Measurements from ENCODE around the gene WAPL.
"Not testable (repeated sequence)": the region's sequence is repeated elsewhere in the genome, so short reads cannot be mapped to it uniquely, and the experiment has no call there.

Gene WAPL

GRCh38 chr10:86525713-86526112 is 4.1 kb upstream of the WAPL start:
- not testable (repeated sequence) for DNase-seq (ENCODE audit: low read depth, low spot score)

GRCh38 chr10:86524225-86524962 is 2.8 kb upstream of the WAPL start:
- DNase-seq (ENCODE audit: low read depth, low spot score), result no peak

DNA sequence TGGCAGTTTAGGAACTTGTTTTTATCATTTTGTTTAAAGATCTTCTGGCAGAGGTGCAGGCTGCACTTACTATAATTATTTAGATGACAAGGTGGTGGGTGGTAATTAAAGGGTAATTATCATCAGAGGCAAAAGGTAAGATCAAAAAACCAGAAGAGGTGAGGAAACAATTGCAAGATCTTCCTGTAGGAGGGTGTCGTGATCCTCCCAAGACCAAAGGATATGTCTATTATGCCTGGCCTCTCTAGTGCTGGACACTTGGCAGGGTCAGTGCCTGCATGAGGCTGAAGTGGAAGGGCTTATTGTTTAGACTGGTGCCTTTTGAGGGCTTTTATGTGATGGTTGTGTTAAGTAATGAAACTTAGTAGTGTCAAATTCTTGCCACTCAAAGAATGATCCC is 1.8 kb upstream of the WAPL start:
- no peak for DNase-seq (ENCODE audit: low read depth, low spot score)

GRCh38 chr10:86522510-86522855 is 891 bp upstream of the WAPL start:
- no peak for DNase-seq (ENCODE audit: low read depth, low spot score)

DNA sequence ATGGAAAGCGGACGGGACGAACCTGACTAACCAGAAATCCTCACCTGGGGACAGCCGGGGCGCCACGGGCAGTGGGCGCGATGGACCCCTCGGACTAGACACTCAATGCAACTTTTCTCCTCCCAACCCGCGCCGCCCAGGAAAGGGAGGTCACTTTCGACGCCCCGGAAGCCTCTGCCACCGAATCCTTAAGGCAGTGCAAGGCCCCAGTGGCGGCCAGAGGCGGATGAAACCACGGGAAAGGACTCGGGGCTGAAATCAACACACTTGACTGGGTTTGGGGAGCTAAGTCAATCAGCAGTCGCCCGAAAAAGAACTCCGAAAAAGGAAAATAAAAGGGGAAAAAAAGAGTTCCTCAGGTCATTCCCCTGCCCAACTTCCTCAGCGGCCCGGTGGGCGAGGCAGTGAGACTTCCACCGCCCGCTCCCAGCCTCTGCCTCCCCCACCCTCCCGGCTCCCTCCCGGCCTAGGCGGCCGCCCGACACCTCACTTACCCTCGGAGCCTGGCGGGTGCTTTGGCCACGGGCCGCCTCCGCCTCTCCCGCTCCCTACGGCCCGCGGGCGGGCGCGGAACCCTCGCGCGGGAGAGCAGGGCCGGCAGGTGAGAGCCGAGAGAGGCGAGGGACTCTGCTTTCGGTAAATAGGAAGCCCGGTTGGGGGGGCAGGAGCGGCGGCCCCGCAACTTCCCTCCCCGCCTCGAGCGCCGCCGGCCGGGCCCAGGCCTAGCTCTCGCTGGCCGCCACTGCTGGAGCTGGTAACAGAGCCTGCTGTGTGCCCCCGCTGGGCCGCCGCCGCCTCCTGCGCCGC is 518 bp downstream of the WAPL start:
- DNase-seq (ENCODE audit: low read depth, low spot score), result no peak

DNA sequence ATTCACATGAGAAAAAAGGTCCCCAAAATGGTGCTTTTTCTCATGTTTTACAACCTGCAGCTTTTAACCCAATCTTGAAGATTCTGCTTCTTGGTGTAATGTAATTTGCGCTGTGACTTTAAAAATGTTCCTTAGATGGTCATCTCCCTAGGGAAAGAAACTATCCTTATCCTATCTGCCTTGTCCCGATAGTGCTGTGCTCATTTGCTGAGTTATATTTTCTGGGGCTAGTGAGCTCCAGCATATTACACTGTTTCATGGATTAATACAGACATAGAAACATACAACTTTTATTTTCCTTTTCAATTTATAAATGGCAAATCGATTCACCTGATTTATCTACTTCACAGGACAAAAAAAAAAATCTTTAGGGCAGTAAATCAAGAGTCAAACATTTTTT is 2.8 kb downstream of the WAPL start:
- no peak for DNase-seq (ENCODE audit: low read depth, low spot score)

DNA sequence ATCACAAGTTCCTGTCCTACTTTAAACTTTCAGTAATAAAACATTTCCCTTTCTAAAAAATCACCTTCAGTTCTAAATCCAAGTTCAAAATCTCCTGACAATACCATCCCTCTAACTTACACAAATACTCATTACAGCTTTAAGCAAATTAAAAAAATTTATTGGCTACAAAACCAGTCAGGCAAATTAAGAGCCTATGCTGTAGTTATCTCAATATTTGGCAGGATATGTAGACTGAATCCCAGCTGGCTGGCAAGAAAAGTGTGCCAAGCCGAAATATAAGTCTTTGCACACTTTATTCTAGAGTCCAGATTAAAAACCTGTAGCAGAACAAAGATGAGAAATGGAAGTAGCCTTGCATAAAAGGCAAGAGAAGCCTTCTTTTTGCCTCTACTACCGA is 9.5 kb downstream of the WAPL start:
- no peak for DNase-seq (ENCODE audit: low read depth, low spot score)

GRCh38 chr10:86511027-86511865 is 10.3 kb downstream of the WAPL start:
- no peak for DNase-seq (ENCODE audit: low read depth, low spot score)

GRCh38 chr10:86509145-86509544 is 12.4 kb downstream of the WAPL start:
- no peak for DNase-seq (ENCODE audit: low read depth, low spot score)

GRCh38 chr10:86508217-86508616 is 13.4 kb downstream of the WAPL start:
- no peak for DNase-seq (ENCODE audit: low read depth, low spot score)

DNA sequence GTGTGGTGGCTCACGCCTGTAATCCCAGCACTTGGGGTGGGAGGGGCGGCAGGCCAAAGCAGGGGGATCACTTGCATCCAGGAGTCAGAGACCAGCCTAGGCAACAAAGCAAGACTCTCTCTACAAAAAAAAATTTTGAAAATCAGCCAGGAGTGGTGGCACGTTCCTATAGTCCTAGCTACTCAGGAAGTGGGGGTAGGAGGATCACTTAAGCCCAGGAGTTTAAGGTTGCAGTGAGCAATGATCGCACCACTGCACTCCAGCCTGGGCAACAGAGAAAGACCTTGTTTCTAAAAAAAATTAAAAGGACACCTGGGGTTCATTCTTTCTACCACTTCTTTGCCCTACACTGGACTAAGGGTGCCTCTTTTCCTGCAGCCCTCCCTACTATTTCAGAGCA is 15.1 kb downstream of the WAPL start:
- DNase-seq (ENCODE audit: low read depth, low spot score), result no peak

GRCh38 chr10:86506062-86506461 is 15.5 kb downstream of the WAPL start:
- no peak for DNase-seq (ENCODE audit: low read depth, low spot score)

DNA sequence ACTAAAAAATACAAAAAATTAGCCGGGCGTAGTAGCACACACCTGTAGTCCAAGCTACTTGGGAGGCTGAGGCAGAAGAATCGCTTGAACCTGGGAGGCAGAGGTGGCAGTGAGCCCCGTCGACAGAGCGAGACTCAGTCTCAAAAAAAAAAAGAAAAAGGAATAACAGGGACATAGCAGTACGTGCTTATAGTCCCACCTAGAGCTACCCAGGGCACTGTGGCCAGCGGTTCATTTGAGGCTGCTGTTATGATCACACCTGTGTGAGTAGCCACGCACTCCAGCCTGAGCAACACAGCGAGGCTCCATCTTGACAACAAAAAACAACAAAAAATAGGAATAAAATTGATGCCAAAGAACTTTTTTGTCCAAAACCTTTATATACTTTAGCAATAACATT is 17.1 kb downstream of the WAPL start:
- no peak for DNase-seq (ENCODE audit: low read depth, low spot score)

DNA sequence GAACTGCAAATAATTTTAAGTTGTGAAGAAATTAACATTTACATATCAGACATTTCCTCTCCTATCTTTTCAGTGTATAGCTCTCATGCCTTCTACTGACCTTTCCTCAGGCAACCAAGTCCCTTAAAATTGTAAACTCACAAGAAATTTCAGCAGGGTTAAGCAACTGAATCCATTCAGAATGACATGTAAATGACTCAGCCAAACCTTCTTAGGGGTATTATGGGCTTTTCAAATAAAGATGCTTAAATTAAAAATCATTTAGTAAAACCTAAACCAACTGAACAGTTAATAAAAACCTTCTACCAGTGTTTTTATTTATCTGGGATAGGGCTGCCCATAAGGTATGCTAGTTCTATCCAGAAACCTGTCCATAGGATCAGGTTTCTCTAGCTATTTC is 20.7 kb downstream of the WAPL start:
- no peak for DNase-seq (ENCODE audit: low read depth, low spot score)

- no peak for DNase-seq (ENCODE audit: low read depth, low spot score)
Measured at GRCh38 chr10:86498598-86498997, 23.0 kb downstream of the WAPL start.

DNA sequence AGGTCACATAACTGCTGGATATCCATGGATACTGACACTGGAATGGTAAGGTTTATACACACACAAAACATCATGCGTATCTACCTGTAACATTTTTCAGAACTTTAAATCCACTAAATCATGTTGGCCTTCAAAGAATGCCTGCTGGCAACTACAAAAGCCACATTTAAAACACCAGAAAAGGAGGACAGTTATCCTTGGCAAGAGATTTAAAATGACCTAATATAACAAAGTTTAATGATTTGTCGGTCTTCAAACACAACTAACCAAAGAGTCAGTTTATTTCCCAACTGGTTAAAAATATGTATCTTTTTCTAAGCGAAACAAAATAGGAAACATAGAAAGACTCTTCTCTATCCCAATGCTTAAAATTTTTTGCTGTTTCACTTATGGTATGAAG is 24.0 kb downstream of the WAPL start:
- no peak for DNase-seq (ENCODE audit: low read depth, low spot score)

- DNase-seq (ENCODE audit: low read depth, low spot score), result no peak
Measured at GRCh38 chr10:86489960-86490612, 31.5 kb downstream of the WAPL start.

GRCh38 chr10:86489071-86489810 is 32.4 kb downstream of the WAPL start:
- no peak for DNase-seq (ENCODE audit: low read depth, low spot score)

- DNase-seq (ENCODE audit: low read depth, low spot score), result no peak
Measured at GRCh38 chr10:86486856-86487255, 34.7 kb downstream of the WAPL start.

GRCh38 chr10:86483664-86484063 is 37.9 kb downstream of the WAPL start:
- no peak for DNase-seq (ENCODE audit: low read depth, low spot score)

DNA sequence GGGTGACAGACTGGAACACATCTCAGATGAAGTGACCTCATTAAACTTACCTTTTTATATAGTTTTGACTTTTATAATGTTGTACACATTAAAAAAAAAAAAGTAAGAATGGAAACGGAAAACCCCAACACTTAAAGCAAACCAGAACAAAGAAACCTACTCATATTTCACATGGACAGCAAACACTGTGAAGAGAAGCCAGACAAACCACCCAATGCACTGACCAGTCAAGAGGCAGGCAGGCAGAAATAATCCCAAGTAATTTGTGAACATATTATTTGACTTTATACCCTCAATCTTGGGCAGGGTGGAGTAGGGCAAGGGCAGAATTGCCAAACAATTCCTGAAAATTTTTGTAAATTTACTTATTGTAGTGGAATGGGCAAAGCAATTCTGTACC is 39.8 kb downstream of the WAPL start:
- DNase-seq (ENCODE audit: low read depth, low spot score), result no peak

Measured in smooth muscle cell of the brain vasculature (primary cell).